AML-193 (cell line): Measurements from ENCODE around the gene NRG3.

Experiments used
- DNase-seq, 2 experiments: peaks; one replicate each; lab custom pipeline; 2025; lab: John Stamatoyannopoulos, UW

NRG3 gene

DNA sequence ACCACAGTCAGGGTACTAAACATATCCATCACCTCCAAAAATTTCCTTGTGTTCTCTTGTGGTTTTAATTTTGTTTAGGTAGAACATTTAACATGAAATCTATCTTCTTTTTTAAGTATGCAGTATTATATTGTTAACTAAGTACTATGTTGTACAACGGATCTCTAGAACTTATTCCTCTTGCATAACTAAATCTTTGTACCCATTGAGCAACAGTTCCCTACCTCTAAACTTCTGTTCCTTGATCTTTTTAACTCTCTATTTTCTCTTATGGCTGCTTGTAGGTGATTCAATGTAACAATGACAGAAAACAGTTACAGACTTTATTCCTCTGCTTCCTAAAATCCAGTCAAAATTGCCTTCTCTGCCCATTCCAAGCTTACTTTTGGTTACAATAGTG is 9.9 kb downstream of the NRG3 start:
- DNase-seq = no peak

DNA sequence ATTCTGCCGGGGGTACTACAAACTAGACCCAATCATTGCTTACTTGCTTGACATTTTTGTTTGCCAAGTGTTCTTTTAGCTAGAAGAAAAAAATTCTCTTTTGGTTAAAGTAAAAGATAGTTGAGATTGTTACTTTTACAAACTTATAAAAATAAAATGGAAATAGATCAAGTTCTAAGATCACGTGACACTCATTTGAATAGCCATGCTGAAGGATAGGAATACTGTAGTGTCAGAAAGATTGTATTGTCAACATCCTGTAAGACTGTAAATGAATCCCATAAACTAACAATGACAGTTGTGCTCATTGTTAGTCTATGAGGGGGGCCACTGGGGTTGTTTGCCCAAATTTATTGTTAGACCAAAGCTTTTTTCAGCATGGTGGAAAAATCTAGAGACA is 10.5 kb downstream of the NRG3 start:
- no peak for DNase-seq

DNA sequence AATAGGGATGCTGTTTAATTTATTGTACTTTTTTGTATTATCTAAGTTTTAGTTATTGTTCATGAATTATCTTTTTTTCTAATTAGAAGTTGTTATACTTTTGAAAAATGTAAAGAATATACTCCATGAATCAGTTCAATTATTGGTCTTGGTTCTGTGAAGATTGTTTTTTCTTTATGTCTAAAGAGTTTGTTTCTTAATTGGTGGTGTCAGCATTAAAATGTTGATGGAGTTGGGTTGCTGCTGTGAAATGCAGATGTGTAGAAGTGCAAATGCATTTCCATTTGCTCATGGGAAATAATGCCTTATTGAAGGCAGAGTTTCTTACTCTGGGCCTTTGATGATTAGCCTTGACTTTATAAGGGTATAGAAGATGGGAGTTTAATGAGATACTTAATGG is 11.9 kb downstream of the NRG3 start:
- DNase-seq = no peak

DNA sequence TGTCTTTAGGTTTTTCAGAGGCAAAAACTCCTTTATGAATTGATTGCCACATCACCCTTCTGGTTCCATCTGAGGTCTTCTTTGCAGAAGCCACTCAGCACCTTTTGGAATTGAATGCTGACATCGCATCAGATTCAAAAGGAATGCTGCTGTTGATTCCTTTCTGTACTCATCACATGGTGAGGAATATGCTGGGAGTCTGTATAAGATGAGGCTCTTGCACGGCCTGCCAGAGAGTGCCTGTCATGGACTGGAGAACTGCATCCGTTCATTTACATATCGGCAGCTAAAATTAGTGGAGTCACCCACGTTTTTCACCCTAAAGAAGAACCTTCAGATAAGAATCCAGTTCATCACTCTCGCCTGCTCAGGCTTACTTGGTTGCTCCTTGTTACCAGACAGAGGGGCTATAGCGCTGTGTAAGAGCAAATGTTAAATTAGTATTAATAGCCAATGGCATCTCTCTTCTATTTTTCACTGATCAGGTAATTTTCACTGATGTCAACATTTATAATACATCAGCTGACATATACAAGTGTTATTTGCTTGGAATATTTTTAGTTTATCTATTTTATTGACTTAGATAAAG is 14.3 kb downstream of the NRG3 start:
- no peak for DNase-seq

DNA sequence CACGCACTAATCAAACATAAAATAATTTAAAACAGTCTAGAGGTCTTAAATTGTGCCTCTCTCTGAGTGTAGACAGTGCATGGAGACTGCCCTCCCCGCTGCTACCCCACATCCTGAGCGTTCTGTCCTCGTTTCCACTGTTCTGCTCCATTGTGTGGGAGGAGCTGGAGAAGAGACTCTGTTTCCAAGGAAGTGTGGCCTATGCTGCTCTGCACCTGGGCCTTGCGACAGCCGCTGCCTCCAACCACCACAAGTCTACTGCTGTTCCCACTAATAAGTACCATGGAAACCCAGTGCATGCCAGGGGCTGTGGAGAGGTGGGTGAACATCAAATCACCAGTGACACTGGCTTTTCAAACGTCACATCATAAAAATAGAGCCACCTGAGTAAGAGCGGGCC is 19.6 kb downstream of the NRG3 start:
- no peak for DNase-seq

DNA sequence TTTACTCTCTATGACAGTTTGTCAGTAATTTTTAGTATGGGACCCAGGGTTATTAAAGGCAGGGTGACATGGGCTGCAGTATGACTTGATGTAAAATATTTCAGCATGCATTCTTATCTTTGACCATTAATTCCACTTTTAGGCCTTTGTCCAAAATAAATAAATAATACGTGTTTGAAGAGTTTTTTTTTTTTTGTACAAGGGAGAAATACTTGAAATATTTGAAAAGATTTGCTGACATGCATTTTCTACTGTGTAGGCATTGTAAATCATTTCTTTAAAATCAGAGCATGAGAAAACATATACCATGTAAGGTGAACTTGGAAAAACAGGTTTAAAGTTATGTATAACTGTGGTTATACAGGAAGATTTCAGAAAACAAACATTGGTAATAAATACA is 23.5 kb downstream of the NRG3 start:
- no peak for DNase-seq

DNA sequence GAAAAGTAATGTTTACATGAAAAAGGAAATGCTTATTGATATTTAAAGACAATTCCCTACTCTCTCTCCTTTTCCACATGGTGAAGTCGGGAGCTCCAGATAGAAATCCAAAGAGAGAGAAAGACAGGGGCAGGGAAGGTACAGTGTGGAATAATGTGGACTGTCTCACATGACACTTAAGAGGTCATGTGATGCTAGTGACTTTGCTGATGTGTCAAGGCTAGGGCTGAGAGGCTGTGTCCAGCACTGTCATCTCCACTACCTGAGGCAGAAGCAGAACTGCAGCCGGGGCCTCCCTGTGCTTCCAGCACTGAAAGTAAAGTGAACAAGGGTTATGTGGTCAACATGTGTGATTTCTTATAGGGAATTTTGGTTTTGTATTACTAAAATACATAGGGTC is 26.0 kb downstream of the NRG3 start:
- DNase-seq = no peak

DNA sequence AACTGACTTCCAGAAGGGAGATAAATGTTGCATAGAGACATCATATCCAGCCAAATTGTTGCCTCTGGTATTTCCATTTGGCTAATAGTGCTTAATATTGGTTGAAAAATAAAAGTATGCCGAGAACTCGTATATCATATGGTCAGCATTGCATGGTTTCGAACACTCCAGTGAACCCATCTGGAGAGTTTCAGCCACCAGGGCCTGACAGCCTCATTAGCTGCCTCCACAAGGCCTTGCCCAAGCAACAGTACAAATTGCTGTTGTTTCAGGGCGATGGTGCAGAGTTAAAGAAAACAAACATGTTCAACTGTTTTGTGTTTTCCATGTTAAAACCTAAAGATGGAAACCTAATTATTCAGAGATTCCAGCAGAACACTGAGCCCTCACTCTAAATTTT is 28.5 kb downstream of the NRG3 start:
- no peak for DNase-seq

DNA sequence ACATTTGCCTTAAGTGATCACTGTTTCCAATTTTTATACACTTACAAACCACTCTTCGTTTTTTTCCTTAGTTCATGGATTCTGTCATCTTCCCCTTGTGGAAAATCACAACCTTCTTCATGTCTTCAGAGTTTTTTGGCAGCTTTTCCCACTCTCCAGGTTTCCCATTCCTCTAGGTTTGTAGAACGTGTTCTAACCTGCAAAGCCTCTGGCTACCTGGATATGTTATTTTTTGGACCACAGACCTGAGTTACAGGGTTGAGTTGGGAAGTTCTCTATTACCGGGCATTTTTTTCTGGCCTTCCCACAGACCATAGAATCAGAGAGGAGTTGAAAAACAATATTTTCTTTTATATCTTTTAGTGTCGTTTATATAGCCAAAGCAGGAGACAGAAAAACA is 30.2 kb downstream of the NRG3 start:
- no peak for DNase-seq

DNA sequence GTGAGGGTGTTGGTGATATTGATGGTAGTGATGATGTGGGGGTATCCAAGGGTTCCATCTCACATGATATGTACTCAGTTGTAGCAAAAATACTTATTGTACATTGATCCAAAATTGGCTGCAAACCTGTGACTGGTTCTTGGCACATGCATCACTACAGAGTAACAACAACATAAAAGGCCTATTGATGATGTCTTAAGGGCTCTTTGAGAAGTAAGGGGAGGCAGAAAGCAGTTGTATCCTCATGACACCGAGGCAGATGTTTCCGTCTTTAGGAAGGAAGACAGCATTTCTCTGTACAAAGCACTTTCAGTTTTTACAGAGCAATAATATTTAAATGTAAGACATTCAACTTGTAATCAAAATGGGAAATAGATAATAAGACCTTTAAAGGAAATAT is 34.5 kb downstream of the NRG3 start:
- DNase-seq = no peak

DNA sequence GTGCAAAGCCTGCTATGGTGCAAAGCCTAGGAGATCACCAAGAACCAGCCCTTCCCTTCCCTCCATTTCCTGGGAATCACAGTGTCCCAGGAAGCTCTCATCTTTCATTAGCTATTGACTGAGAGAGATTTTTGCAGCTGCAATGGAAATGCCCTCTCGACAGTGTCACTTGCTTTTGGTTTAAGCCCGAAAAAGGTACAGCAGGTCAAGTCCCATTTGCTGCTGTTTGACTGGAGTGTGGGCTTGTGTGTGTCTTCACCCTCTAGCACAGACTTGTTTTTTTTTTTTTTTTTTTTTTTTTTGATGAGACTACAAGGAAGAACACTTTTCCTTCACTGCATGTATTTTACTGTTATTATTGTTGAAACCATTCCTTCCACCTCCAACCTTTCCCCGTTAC is 36.3 kb downstream of the NRG3 start:
- no peak for DNase-seq

DNA sequence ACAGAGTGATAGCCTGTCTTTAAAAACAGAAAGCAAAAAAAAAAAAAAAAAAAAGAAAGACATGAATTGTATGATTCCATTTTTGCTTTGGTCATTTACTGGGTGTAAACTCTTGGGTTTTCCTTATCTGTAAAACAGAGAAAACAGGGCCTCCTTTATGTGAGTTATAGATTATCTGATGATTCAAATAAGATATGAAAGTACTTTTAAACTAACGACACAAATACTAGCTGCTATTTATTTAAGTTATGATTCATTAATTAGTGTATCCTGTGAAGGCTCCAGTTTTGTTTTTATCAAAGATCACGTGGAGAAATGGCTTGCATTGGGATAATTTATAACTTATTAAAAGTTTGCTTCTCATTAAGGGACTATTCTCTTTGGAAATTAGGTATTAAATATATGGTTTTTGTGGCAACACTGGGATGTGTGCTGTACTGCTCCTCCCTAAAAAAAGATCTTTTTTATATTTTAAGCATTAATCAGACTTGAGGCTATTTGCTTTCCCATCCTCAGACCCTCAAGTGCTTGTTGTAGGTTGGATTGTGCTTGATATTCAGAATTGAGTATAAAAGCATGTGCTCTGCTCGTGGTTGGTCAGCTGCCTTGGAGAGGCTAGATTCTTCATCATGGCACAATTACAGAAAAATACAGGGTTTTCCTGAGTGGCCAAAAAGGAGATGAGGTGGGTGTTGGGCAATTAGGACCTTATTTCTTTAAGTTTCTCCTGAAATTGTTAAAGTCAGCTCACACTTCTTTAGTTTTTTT is 39.9 kb downstream of the NRG3 start:
- DNase-seq = no peak

DNA sequence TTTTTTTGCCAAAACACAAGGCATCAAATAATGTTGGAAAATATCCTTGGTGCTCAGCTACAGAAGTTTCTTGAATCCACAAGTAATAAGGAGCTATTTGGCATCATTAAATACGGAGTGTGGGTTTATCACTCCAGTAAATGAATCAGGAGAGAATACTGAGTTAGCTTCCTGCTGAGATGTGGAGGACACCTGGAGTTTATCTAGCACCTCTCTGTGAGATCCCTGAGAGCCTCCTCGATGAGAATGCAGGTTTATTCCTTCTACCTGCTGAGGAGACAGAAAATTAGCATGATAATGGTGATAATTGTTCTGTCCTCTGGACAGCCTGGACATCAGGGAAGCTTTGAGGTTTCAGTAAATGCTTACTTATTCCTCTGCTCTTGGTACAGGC is 40.5 kb downstream of the NRG3 start:
- no peak for DNase-seq

DNA sequence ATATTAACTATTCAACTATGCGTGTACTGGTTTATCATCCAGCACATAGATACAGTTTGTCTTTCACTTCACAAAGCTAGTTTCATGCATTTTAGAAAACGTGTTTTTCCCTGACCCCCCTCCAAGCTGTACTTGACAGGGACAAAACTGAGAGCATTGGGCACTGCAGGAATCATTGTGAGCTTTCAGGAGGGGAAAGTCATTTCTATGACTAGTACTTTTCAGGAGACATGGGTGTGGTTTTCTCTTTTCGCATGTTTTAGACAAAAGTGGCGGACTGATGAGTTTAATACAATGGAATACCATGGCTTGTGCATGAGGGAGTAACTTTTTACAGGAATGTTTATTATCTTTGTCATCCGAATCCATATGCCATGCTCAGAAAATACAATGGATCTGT is 42.7 kb downstream of the NRG3 start:
- no peak for DNase-seq

DNA sequence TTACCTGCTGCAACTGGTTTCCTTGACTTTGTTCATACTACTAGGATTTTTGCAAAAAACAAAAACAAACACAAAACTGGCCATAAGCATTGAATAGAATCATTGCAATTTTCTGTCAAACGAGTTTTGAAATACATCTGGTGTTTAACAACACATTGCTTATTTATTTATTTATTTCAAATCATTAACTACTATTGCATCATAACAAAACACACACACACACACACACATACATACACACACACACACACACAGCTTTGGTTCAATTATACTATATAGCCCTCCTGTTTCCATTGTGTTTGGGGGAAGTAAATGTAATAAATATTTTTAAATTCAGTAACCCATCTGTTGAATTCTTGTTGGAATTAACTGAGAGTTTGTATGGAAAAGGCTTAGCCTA is 43.8 kb downstream of the NRG3 start:
- no peak for DNase-seq

DNA sequence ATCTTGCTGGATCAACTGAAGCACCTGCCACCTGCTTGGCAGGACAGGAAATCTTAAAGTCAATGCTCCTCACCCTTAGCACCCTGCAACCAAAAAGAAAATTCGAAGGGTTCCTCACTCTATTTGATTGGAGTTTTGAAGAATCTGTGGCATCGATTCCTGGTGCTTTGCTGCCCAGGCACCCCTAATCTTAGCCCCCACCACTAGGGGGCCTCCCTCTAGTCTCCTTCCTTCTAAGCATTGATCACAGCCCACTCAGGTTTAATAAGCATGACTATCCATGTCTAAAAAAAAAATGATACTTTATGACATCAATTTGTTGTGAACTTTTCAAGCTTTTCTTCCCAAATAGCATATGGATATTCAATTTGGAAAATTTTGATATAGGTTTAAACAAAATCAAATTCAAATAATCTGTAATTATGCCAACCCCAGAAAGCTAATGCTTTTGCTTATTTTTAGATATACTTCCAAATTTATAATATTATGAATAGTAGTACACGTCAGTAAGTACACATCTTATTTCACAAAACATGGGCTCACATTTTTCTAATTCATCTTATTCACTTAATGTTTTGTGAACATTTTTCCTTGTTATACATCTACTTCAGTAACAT is 45.3 kb downstream of the NRG3 start:
- DNase-seq = no peak

DNA sequence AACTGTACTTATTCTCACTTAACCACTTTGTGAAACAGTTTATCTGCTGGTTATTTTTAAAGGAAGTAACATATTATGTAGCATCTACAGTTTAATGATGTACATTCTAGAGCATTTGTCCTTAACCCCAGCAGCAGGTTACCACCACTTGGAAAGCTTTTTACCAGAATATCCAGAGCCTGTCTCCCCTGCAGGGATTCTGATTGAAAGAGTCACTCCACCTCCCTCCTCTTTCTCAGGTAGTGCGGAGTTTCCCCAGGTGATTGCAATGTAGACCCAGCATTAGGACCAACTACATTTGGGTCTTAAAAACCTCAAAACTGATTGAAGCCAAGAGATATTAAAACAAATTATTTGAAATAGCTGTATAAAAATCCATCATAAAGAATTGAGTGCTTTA is 53.1 kb downstream of the NRG3 start:
- DNase-seq = no peak

DNA sequence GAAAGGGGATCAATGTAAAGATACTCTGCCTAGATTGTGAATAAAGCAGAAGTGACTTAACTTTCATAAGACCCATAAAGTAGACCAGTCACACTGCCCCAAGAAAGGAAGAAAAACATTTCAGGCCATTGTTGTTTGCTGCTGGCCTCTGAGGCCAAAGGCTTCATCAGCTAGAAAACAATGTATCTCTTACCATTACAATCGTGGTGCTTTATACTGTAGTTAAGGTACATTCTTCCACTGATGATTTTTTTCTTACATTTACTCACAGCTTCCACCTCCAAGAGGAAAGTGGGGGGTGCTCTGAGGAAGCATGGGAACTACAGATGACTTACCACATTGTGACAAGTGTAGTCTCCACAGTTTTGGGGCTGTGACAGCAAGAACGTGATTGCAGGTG is 68.6 kb downstream of the NRG3 start:
- no peak for DNase-seq

DNA sequence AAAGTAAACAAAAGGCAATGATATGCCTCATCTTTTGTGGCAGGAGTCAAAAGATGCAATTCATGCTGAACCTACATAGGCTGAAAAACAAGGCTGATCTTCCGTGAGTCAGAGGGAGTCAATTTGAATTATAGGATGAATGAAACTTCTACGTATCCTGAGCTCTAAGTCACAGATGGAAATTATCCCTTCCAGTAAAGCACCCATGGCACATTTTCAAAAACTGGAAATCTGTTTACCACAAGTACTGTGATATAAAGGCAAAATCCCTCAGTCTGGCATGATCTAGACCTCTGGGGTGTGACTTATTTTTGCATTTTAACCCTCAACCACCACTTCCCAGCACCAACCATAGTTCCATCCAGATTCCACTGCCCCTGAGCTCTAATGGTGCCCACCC is 69.6 kb downstream of the NRG3 start:
- no peak for DNase-seq

DNA sequence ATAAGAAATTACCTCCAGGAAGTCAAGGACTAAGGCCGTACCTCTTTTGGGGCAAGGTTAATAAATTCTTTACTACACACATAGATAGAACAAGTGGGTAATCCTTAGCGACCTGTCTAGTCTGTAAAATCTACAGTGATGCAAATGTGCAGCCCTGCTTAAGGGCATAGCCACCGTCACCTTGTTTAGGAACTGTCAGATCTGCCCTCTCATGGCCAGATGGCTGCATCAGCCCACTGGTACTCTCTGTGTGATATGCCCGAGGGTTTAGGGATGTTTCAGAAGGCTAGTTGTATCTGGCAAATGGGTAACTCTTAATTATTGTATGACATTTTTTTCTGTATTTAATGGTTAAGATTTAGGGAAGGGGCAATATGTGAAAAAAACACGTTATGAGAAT is 74.3 kb downstream of the NRG3 start:
- no peak for DNase-seq

DNA sequence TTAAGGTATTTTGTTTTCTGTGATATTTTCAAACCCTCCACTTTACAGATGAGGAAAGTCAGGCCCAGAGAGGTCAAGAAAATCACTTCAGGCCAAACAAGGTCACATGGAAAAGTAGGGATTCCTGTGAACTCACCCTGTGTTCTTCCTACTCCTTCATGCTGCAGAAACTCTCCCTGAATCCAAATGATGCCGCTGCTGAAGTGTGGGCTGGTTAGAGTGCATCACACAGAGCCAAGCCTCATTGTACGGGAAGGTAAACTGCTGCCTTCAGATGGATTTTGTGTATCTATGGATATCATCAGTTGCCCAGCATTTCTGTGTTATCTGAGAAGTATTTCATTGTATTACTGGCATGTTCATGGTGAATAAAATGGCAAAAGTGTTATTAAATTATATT is 75.4 kb downstream of the NRG3 start:
- no peak for DNase-seq

DNA sequence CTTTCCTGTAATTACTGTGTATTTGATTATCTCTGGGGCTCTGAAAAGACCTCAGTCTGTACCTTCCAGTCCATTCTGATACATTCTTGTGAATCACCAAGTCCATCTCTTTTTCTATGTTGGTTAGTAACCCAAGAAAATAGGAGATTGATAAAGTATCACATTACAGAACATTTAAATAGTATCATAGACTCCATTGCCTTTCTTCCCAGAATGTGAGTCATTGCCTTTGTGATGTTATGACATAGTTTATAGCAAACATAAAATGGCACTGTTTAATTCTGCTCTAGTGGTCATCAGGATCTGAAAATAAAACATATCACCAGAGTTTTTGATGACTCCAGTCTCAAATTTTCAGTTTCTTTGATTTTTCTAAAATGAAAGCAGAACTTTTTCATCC is 78.4 kb downstream of the NRG3 start:
- DNase-seq = no peak

DNA sequence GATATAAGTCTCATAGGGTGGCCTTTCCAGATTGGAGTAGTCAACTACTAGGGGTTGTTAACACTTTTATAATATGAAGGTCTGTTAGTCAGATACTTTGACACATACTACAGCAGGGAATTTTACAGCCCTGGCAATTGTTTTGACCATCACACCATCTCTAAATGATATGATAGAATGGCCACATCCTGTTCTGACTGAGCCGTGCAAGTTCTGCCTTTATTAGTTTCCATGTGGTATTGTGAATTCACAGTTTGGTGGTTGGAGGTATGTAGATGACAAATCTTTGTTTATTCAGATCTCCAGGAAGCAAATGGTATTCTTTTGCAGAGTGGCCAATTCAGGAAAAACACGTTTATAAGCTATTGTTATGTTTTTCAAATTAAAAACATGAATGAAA is 83.0 kb downstream of the NRG3 start:
- no peak for DNase-seq

DNA sequence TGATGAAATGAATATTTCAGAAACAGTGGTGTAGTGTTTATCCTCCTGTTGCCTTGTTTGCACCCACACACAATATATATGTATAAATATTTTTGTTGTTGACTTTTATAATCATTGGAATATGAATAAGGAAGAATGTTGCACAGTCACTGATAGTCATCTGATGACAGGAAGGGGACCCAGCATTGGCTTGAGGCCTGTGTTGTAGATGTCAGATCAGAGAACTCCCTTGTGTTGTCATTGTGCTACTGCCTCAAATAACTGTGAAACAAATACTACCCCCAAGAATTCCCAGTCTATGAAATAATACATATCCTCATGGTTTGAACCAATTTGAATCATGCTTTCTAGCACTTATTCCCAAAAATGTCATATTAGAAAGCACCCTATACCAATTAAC is 84.0 kb downstream of the NRG3 start:
- no peak for DNase-seq
